ENCODE measurements around the gene CPNE4.
"Not testable (repeated sequence)": the region's sequence is repeated elsewhere in the genome, so short reads cannot be mapped to it uniquely, and the experiment has no call there.

The CPNE4 gene

GRCh38 chr3:132047209-132047608 is 12.4 kb upstream of the CPNE4 start:
- Histone ChIP-seq H4K20me1 (ENCODE audit: insufficient read depth, low read length, poor library complexity, severe bottlenecking) (no peaks in the 10 kb centered on the region), H3K4me2 (ENCODE audit: low read depth, low read length, poor library complexity, severe bottlenecking) (no peak overlapping the region), H3K9ac (ENCODE audit: low read depth, low read length, poor library complexity, severe bottlenecking) (no peak overlapping the region), H3K9me2 (replicated peaks; ENCODE audit: low read depth, low read length) (no peaks in the 10 kb centered on the region), H3K9me3 (ENCODE audit: insufficient read depth, low read depth, low read length) (no peaks in the 10 kb centered on the region), H3K4me3 (ENCODE audit: low read length, poor library complexity, severe bottlenecking) (no peak overlapping the region), H3F3A (ENCODE audit: low read depth) (no peaks in the 10 kb centered on the region), H3K27me3 (ENCODE audit: insufficient read depth, low read length, poor library complexity, severe bottlenecking) (no peaks in the 10 kb centered on the region), H3K4me1 (ENCODE audit: insufficient read depth, low read length, poor library complexity, severe bottlenecking) (no peaks in the 10 kb centered on the region), H2AFZ (ENCODE audit: low read length) (no peak overlapping the region), H3K79me2 (ENCODE audit: insufficient read depth, low read length) (no peaks in the 10 kb centered on the region), H3K36me3 (ENCODE audit: insufficient read depth, low read length) (no peaks in the 10 kb centered on the region)
- TF ChIP-seq EZH2phosphoT487 (IDR thresholded peaks at IDR 0.05; ENCODE audit: borderline replicate concordance), result no peak
- TF ChIP-seq CTCF (conservative IDR thresholded peaks at IDR 0.05; ENCODE audit: low read length), result no peak

- not testable (repeated sequence) for H2AFZ ChIP-seq (ENCODE audit: low read length); H4K20me1 ChIP-seq (ENCODE audit: insufficient read depth, low read length, poor library complexity, severe bottlenecking); H3K27me3 ChIP-seq (ENCODE audit: insufficient read depth, low read length, poor library complexity, severe bottlenecking); H3K9me2 ChIP-seq (replicated peaks; ENCODE audit: low read depth, low read length); H3K79me2 ChIP-seq (ENCODE audit: insufficient read depth, low read length); H3K4me3 ChIP-seq (ENCODE audit: low read length, poor library complexity, severe bottlenecking); H3K4me1 ChIP-seq (ENCODE audit: insufficient read depth, low read length, poor library complexity, severe bottlenecking); H3K9ac ChIP-seq (ENCODE audit: low read depth, low read length, poor library complexity, severe bottlenecking); H3K4me2 ChIP-seq (ENCODE audit: low read depth, low read length, poor library complexity, severe bottlenecking); H3F3A ChIP-seq (ENCODE audit: low read depth); H3K36me3 ChIP-seq (ENCODE audit: insufficient read depth, low read length); H3K9me3 ChIP-seq (ENCODE audit: insufficient read depth, low read depth, low read length)
Measured at GRCh38 chr3:132044874-132045273, 10.1 kb upstream of the CPNE4 start.

- no peaks in the 10 kb centered on the region for H3K79me2 ChIP-seq (ENCODE audit: insufficient read depth, low read length)
- H3K4me1 ChIP-seq (ENCODE audit: insufficient read depth, low read length, poor library complexity, severe bottlenecking), result no peaks in the 10 kb centered on the region
- H3K9me3 ChIP-seq (ENCODE audit: insufficient read depth, low read depth, low read length), result no peaks in the 10 kb centered on the region
- H3K27me3 ChIP-seq (ENCODE audit: insufficient read depth, low read length, poor library complexity, severe bottlenecking), result no peaks in the 10 kb centered on the region
- H4K20me1 ChIP-seq (ENCODE audit: insufficient read depth, low read length, poor library complexity, severe bottlenecking), result no peaks in the 10 kb centered on the region
- no peak overlapping the region for H3K9ac ChIP-seq (ENCODE audit: low read depth, low read length, poor library complexity, severe bottlenecking)
- TF ChIP-seq CTCF (conservative IDR thresholded peaks at IDR 0.05; ENCODE audit: low read length) (no peak), EZH2phosphoT487 (IDR thresholded peaks at IDR 0.05; ENCODE audit: borderline replicate concordance) (no peak)
- H3K4me2 ChIP-seq (ENCODE audit: low read depth, low read length, poor library complexity, severe bottlenecking), result no peak overlapping the region
- no peaks in the 10 kb centered on the region for H3K36me3 ChIP-seq (ENCODE audit: insufficient read depth, low read length)
- no peak overlapping the region for H2AFZ ChIP-seq (ENCODE audit: low read length)
- H3K4me3 ChIP-seq (ENCODE audit: low read length, poor library complexity, severe bottlenecking), result no peak overlapping the region
- H3F3A ChIP-seq (ENCODE audit: low read depth), result no peaks in the 10 kb centered on the region
- no peaks in the 10 kb centered on the region for H3K9me2 ChIP-seq (replicated peaks; ENCODE audit: low read depth, low read length)
Measured at GRCh38 chr3:132042681-132043080, 7.9 kb upstream of the CPNE4 start.

GRCh38 chr3:132038198-132038825 is 3.5 kb upstream of the CPNE4 start:
- no peaks in the 10 kb centered on the region for H3F3A ChIP-seq (ENCODE audit: low read depth)
- no peaks in the 10 kb centered on the region for H3K9me3 ChIP-seq (ENCODE audit: insufficient read depth, low read depth, low read length)
- H3K4me2 ChIP-seq (ENCODE audit: low read depth, low read length, poor library complexity, severe bottlenecking), result no peak overlapping the region
- no peak overlapping the region for H3K9ac ChIP-seq (ENCODE audit: low read depth, low read length, poor library complexity, severe bottlenecking)
- no peak overlapping the region for H2AFZ ChIP-seq (ENCODE audit: low read length)
- TF ChIP-seq EZH2phosphoT487 (IDR thresholded peaks at IDR 0.05; ENCODE audit: borderline replicate concordance), result no peak
- TF ChIP-seq CTCF (conservative IDR thresholded peaks at IDR 0.05; ENCODE audit: low read length), result peak; percentile 82
- no peaks in the 10 kb centered on the region for H3K79me2 ChIP-seq (ENCODE audit: insufficient read depth, low read length)
- H3K9me2 ChIP-seq (replicated peaks; ENCODE audit: low read depth, low read length), result no peaks in the 10 kb centered on the region
- H3K36me3 ChIP-seq (ENCODE audit: insufficient read depth, low read length), result no peaks in the 10 kb centered on the region
- H3K4me3 ChIP-seq (ENCODE audit: low read length, poor library complexity, severe bottlenecking), result no peak overlapping the region
- no peaks in the 10 kb centered on the region for H4K20me1 ChIP-seq (ENCODE audit: insufficient read depth, low read length, poor library complexity, severe bottlenecking)
- no peaks in the 10 kb centered on the region for H3K4me1 ChIP-seq (ENCODE audit: insufficient read depth, low read length, poor library complexity, severe bottlenecking)
- no peaks in the 10 kb centered on the region for H3K27me3 ChIP-seq (ENCODE audit: insufficient read depth, low read length, poor library complexity, severe bottlenecking)
